SK-N-SH treated with all-trans-retinoic acid at 6 μM for 48 hours (cell line): ENCODE data around the gene B4GALT2.

ENCODE experiments used
- ATAC-seq: fragments of 200-7000 bp; cut with Tn5 transposase; 3 replicates; pipeline ENCODE4 v1.9.1; 2020; ENCODE audit warnings: mild to moderate bottlenecking, moderate library complexity
- ARNTL ChIP-seq: fragments of 450-650 bp; formaldehyde crosslinking; IDR thresholded peaks from 2 replicates; pipeline ENCODE4 v1.5.0; 2020; ENCODE audit warnings: low read depth, mild to moderate bottlenecking, moderate library complexity, borderline replicate concordance
- CREB5 ChIP-seq: fragments of 250-450 bp; sonication (Bioruptor Pico); IDR thresholded peaks from 2 replicates; pipeline ENCODE4 v1.5.1; 2020; ENCODE audit warnings: low read depth, mild to moderate bottlenecking, moderate library complexity
- CSDC2 ChIP-seq: fragments of 250-450 bp; sonication (Bioruptor Pico); IDR thresholded peaks from 2 replicates; pipeline ENCODE4 v1.5.0; 2020; ENCODE audit warnings: mild to moderate bottlenecking, moderate library complexity
- CSRNP3 ChIP-seq: fragments of 250-450 bp; sonication (Bioruptor Pico); IDR thresholded peaks from 2 replicates; pipeline ENCODE4 v1.5.1; 2021; ENCODE audit warnings: mild to moderate bottlenecking, moderate library complexity
- ESRRG ChIP-seq: fragments of 250-450 bp; sonication (Bioruptor Pico); IDR thresholded peaks from 2 replicates; pipeline ENCODE4 v1.6.1; 2021; ENCODE audit warnings: mild to moderate bottlenecking
- GLIS3 ChIP-seq: fragments of 250-450 bp; sonication (Bioruptor Pico); IDR thresholded peaks from 2 replicates; pipeline ENCODE4 v1.5.0; 2020; ENCODE audit warnings: mild to moderate bottlenecking, moderate library complexity
- ISL1 ChIP-seq: fragments of 250-450 bp; sonication (Bioruptor Pico); IDR thresholded peaks from 2 replicates; pipeline ENCODE4 v2.1.2; 2022; ENCODE audit warnings: mild to moderate bottlenecking, moderate library complexity
- PATZ1 ChIP-seq: fragments of 250-450 bp; sonication (Bioruptor Pico); IDR thresholded peaks from 2 replicates; pipeline ENCODE4 v1.8.0; 2020; ENCODE audit warnings: mild to moderate bottlenecking, moderate library complexity, borderline replicate concordance
- POU6F1 ChIP-seq: fragments of 250-450 bp; sonication (Bioruptor Pico); IDR thresholded peaks from 2 replicates; pipeline ENCODE4 v1.8.0; 2021; ENCODE audit warnings: low read depth, mild to moderate bottlenecking, moderate library complexity, borderline replicate concordance
- PPARA ChIP-seq: fragments of 250-450 bp; sonication (Bioruptor Pico); IDR thresholded peaks from 2 replicates; pipeline ENCODE4 v1.5.0; 2020; ENCODE audit warnings: mild to moderate bottlenecking, borderline replicate concordance
- RARB ChIP-seq: fragments of 250-450 bp; sonication (Bioruptor Pico); IDR thresholded peaks from 2 replicates; pipeline ENCODE4 v1.8.0; 2021; ENCODE audit warnings: mild to moderate bottlenecking, moderate library complexity
- SNAI2 ChIP-seq: fragments of 250-450 bp; sonication (Bioruptor Pico); IDR thresholded peaks from 2 replicates; pipeline ENCODE4 v1.5.0; 2020; ENCODE audit warnings: mild to moderate bottlenecking, moderate library complexity
- TCF4 ChIP-seq: fragments of 250-450 bp; sonication (Bioruptor Pico); IDR thresholded peaks from 2 replicates; pipeline ENCODE4 v1.8.0; 2021; ENCODE audit warnings: mild to moderate bottlenecking, moderate library complexity, borderline replicate concordance
- TSHZ2 ChIP-seq: fragments of 250-450 bp; sonication (Bioruptor Pico); IDR thresholded peaks from 2 replicates; pipeline ENCODE4 v1.5.0; 2020; ENCODE audit warnings: mild to moderate bottlenecking, moderate library complexity
- ZC3H10 ChIP-seq: fragments of 250-450 bp; sonication (Bioruptor Pico); IDR thresholded peaks from 2 replicates; pipeline ENCODE4 v1.5.1; 2021; ENCODE audit warnings: mild to moderate bottlenecking, moderate library complexity
- ZFP3 ChIP-seq: fragments of 250-450 bp; sonication (Bioruptor Pico); IDR thresholded peaks from 2 replicates; pipeline ENCODE4 v1.5.0; 2020; ENCODE audit warnings: mild to moderate bottlenecking, moderate library complexity
- ZFP30 ChIP-seq: fragments of 450-650 bp; formaldehyde crosslinking; IDR thresholded peaks from 2 replicates; pipeline ENCODE4 v1.5.0; 2022; ENCODE audit warnings: mild to moderate bottlenecking, moderate library complexity
- ZNF565 ChIP-seq: fragments of 450-650 bp; formaldehyde crosslinking; conservative IDR thresholded peaks from 2 replicates; pipeline ENCODE4 v1.5.0; 2020; ENCODE audit warnings: low read depth, mild to moderate bottlenecking, moderate library complexity
- ZNF70 ChIP-seq: fragments of 450-650 bp; formaldehyde crosslinking; IDR thresholded peaks from 2 replicates; pipeline ENCODE4 v1.5.0; 2020; ENCODE audit warnings: mild to moderate bottlenecking, moderate library complexity
- ZNF8 ChIP-seq: fragments of 450-650 bp; formaldehyde crosslinking; IDR thresholded peaks from 2 replicates; pipeline ENCODE4 v1.5.0; 2020; ENCODE audit warnings: mild to moderate bottlenecking, moderate library complexity

Gene B4GALT2

GRCh38 chr1:44002165-44002564, 23.2 kb downstream of the B4GALT2 start (continued):
- no peak for TF ChIP-seq ESRRG (CRISPR knock-in tag)
- TF ChIP-seq RARB (CRISPR knock-in tag) = no peak
- no peak for TF ChIP-seq ZFP30 (CRISPR knock-in tag)

GRCh38 chr1:44002606-44003157, 23.7 kb downstream of the B4GALT2 start:
- no peak for TF ChIP-seq CSRNP3 (CRISPR knock-in tag)
- no peak for TF ChIP-seq ZNF8
- no peak for TF ChIP-seq POU6F1
- TF ChIP-seq SNAI2 = no peak
- TF ChIP-seq ZFP30 (CRISPR knock-in tag) = no peak
- no peak for TF ChIP-seq CREB5 (CRISPR knock-in tag)
- no peak for TF ChIP-seq TCF4 (CRISPR knock-in tag)
- TF ChIP-seq PATZ1 = no peak
- TF ChIP-seq TSHZ2 (CRISPR knock-in tag) = no peak
- no peak for TF ChIP-seq ZNF565 (CRISPR knock-in tag)
- TF ChIP-seq RARB (CRISPR knock-in tag) = no peak
- no peak for TF ChIP-seq PPARA (CRISPR knock-in tag)
- TF ChIP-seq CSDC2 = no peak
- no peak for ATAC-seq

GRCh38 chr1:44008259-44008658, 29.2 kb downstream of the B4GALT2 start:
- no peak for ATAC-seq
- TF ChIP-seq CREB5 (CRISPR knock-in tag) (no peak), CSDC2 (no peak), PATZ1 (no peak), ZNF565 (CRISPR knock-in tag) (no peak), CSRNP3 (CRISPR knock-in tag) (no peak), ZNF8 (no peak), ZFP3 (CRISPR knock-in tag) (no peak), ARNTL (CRISPR knock-in tag) (no peak), ZNF70 (CRISPR knock-in tag) (no peak), ZFP30 (CRISPR knock-in tag) (no peak), ESRRG (CRISPR knock-in tag) (no peak), ZC3H10 (CRISPR knock-in tag) (no peak), GLIS3 (CRISPR knock-in tag) (no peak), POU6F1 (no peak), ISL1 (no peak)
- TF ChIP-seq, all 23 proteins: peak for 0
